IMR-90 (cell line): Measurements from ENCODE around the gene ARSA. TPM values are rescaled to one million over a fixed set of nuclear protein-coding genes. Genes with fewer than 3 reads are reported as not detected.

Experiments used
- ATAC-seq: fragments of 200-7000 bp; cut with Tn5 transposase; 2 replicates; pipeline ENCODE4 v1.9.1; 2020; ENCODE audit warnings: low read depth, mild to moderate bottlenecking, moderate library complexity
- Bru-seq: library from RNA; stranded (reverse); fragments of 400-500 nt; gene quantifications from one replicate; lab custom pipeline; 2021; lab: Mats Ljungman, UMichigan
- BruChase-seq, 2 experiments: library from RNA; stranded (reverse); fragments of 400-500 nt; gene quantifications; one replicate each; lab custom pipeline; 2021; lab: Mats Ljungman, UMichigan
- BruUV-seq: library from RNA; stranded (reverse); fragments of 400-500 nt; replicated peaks from 2 replicates; lab custom pipeline; 2021; lab: Mats Ljungman, UMichigan
- CTCF ChIA-PET: fragments of 300-600 bp; formaldehyde crosslinking; extraction: SDS; loops from one replicate; lab custom pipeline; 2021; ENCODE audit warnings: antibody characterized with exemption; lab: Yijun Ruan, JAX
- POLR2A ChIA-PET: fragments of 300-600 bp; sonication (Branson Sonifier 250); formaldehyde crosslinking; loops from one replicate; lab custom pipeline; 2022; ENCODE audit warnings: antibody characterized with exemption; ENCODE audit not compliant: unreplicated experiment; lab: Charles Lee
- DNase-seq: peaks from one replicate; pipeline ENCODE4 v3.0.0; 2013
- H2AFZ ChIP-seq: replicated peaks from 2 replicates; pipeline ENCODE3; 2013; ENCODE audit warnings: low read length, mild to moderate bottlenecking; ENCODE audit not compliant: poor library complexity
- H2AK5ac ChIP-seq: 2 replicates; pipeline ENCODE4 v1.6.1; 2013; ENCODE audit warnings: low read depth, low read length, inconsistent platforms
- H2AK9ac ChIP-seq: replicated peaks from 2 replicates; pipeline ENCODE3; 2013; ENCODE audit warnings: mild to moderate bottlenecking, low read depth, low read length, moderate library complexity; ENCODE audit not compliant: poor library complexity
- H2BK120ac ChIP-seq: 2 replicates; pipeline ENCODE4 v1.6.1; 2013; ENCODE audit warnings: low read depth, low read length, inconsistent platforms
- H2BK15ac ChIP-seq: 3 replicates; pipeline ENCODE4 v1.6.1; 2013; ENCODE audit warnings: low read depth, low read length, inconsistent platforms
- H2BK20ac ChIP-seq: 2 replicates; pipeline ENCODE4 v1.6.1; 2013; ENCODE audit warnings: low read depth, mild to moderate bottlenecking, inconsistent platforms, low read length, moderate library complexity
- H2BK5ac ChIP-seq: 2 replicates; pipeline ENCODE4 v1.6.1; 2013; ENCODE audit warnings: mild to moderate bottlenecking, low read depth, low read length, inconsistent platforms; ENCODE audit not compliant: poor library complexity, severe bottlenecking
- H3K14ac ChIP-seq: replicated peaks from 2 replicates; pipeline ENCODE4 v1.6.1; 2013; ENCODE audit warnings: low read depth, low read length, inconsistent platforms
- H3K18ac ChIP-seq: 2 replicates; pipeline ENCODE4 v1.6.1; 2013; ENCODE audit warnings: low read depth, low read length, control low read depth
- H3K23ac ChIP-seq: 2 replicates; pipeline ENCODE4 v1.6.1; 2013; ENCODE audit warnings: low read depth, low read length, inconsistent platforms
- H3K27ac ChIP-seq: 2 replicates; pipeline ENCODE4 v1.5.1; 2013; ENCODE audit warnings: mild to moderate bottlenecking, control low read depth, low read length; ENCODE audit not compliant: insufficient read depth
- H3K27me3 ChIP-seq: 2 replicates; pipeline ENCODE4 v1.6.1; 2013; ENCODE audit warnings: low read length; ENCODE audit not compliant: control insufficient read depth, insufficient read depth
- H3K36me3 ChIP-seq: 2 replicates; pipeline ENCODE4 v1.6.1; 2013; ENCODE audit warnings: low read length, mixed read lengths; ENCODE audit not compliant: control insufficient read depth, insufficient read depth
- H3K4ac ChIP-seq: 2 replicates; pipeline ENCODE4 v1.6.1; 2013; ENCODE audit warnings: low read depth, low read length, inconsistent platforms
- H3K4me1 ChIP-seq: 2 replicates; pipeline ENCODE4 v1.6.1; 2013; ENCODE audit warnings: low read length, mixed read lengths; ENCODE audit not compliant: control insufficient read depth, insufficient read depth
- H3K4me2 ChIP-seq: 2 replicates; pipeline ENCODE4 v1.6.1; 2013; ENCODE audit warnings: low read depth, mild to moderate bottlenecking, control low read depth, low read length, moderate library complexity
- H3K4me3 ChIP-seq: 2 replicates; pipeline ENCODE4 v1.5.1; 2013; ENCODE audit warnings: low read depth, mild to moderate bottlenecking, control low read depth, low read length, moderate library complexity; ENCODE audit not compliant: insufficient read depth
- H3K56ac ChIP-seq: 2 replicates; pipeline ENCODE4 v1.6.1; 2013; ENCODE audit warnings: low read length, inconsistent platforms; ENCODE audit not compliant: insufficient read depth; ENCODE audit errors: extremely low read depth
- H3K79me1 ChIP-seq, 2 experiments: 2 replicates each; pipeline ENCODE4 v1.6.1; 2013; ENCODE audit warnings: low read length in 2 of 2, inconsistent platforms in 1 of 2, low read depth in 1 of 2
- H3K9ac ChIP-seq: 2 replicates; pipeline ENCODE4 v1.6.1; 2013; ENCODE audit warnings: low read depth, low read length, control low read depth
- H3K9me1 ChIP-seq: 2 replicates; pipeline ENCODE4 v1.6.1; 2013; ENCODE audit warnings: low read length, inconsistent platforms; ENCODE audit not compliant: insufficient read depth
- H3K9me3 ChIP-seq: 2 replicates; pipeline ENCODE4 v1.6.1; 2013; ENCODE audit warnings: low read length; ENCODE audit not compliant: control insufficient read depth, insufficient read depth
- H4K20me1 ChIP-seq: 2 replicates; pipeline ENCODE4 v1.6.1; 2013; ENCODE audit warnings: low read length, inconsistent platforms; ENCODE audit not compliant: insufficient read depth
- H4K5ac ChIP-seq: 2 replicates; pipeline ENCODE4 v1.6.1; 2013; ENCODE audit warnings: mild to moderate bottlenecking, low read depth, low read length, control low read depth
- H4K8ac ChIP-seq, 2 experiments: 2 replicates each; pipeline ENCODE4 v1.6.1; 2013; ENCODE audit warnings: low read depth in 2 of 2, low read length in 2 of 2, control low read depth in 1 of 2, inconsistent platforms in 1 of 2
- H4K91ac ChIP-seq: 2 replicates; pipeline ENCODE4 v1.6.1; 2013; ENCODE audit warnings: low read depth, low read length, inconsistent platforms; ENCODE audit not compliant: insufficient read depth
- BHLHE40 ChIP-seq: fragments of 150-350 bp; IDR thresholded peaks from 2 replicates; pipeline ENCODE4 v1.6.1; 2016; ENCODE audit warnings: mild to moderate bottlenecking, low read depth, low read length
- FOS ChIP-seq: fragments of 150-350 bp; IDR thresholded peaks from 2 replicates; pipeline ENCODE4 v1.6.1; 2016; ENCODE audit warnings: low read depth, low read length
- MAFK ChIP-seq: IDR thresholded peaks from 2 replicates; pipeline ENCODE4 v1.6.1; 2012; ENCODE audit warnings: low read depth, low read length, improper control_type of control experiment
- MAZ ChIP-seq: IDR thresholded peaks from 2 replicates; pipeline ENCODE4 v1.6.1; 2012; ENCODE audit warnings: low read depth, mild to moderate bottlenecking, low read length, improper control_type of control experiment, moderate library complexity, borderline replicate concordance
- MXI1 ChIP-seq: IDR thresholded peaks from 2 replicates; pipeline ENCODE4 v1.6.1; 2012; ENCODE audit warnings: low read depth, mild to moderate bottlenecking, low read length, moderate library complexity, borderline replicate concordance
- NFE2L2 ChIP-seq: fragments of 150-350 bp; IDR thresholded peaks from 2 replicates; pipeline ENCODE4 v1.6.1; 2016; ENCODE audit warnings: low read depth, mild to moderate bottlenecking, low read length
- RAD21 ChIP-seq: IDR thresholded peaks from 2 replicates; pipeline ENCODE4 v1.6.1; 2012; ENCODE audit warnings: low read length, improper control_type of control experiment
- RCOR1 ChIP-seq: IDR thresholded peaks from 2 replicates; pipeline ENCODE4 v1.6.1; 2012; ENCODE audit warnings: mild to moderate bottlenecking, low read length, improper control_type of control experiment; ENCODE audit not compliant: insufficient replicate concordance
- WGBS, 2 experiments: methylation state at CpG; one replicate each; pipeline versions ENCODE4 v1.1.5 to v1.1.7; 2013; ENCODE audit warnings: missing lambda C conversion rate in 2 of 2; ENCODE audit not compliant: insufficient read length in 1 of 2; ENCODE audit errors: extremely low coverage in 2 of 2; 5-methylcytosine and 5-hydroxymethylcytosine counted together
- dilution Hi-C: fragments of 300-500 bp; cut with HindIII; formaldehyde crosslinking; loops from one replicate; pipeline ENCODE4 v1.14.3; 2018; ENCODE audit warnings: low sequenced_read_pairs; ENCODE audit not compliant: unreplicated experiment
- in situ Hi-C: fragments of 300-500 bp; cut with MboI; formaldehyde crosslinking; loops from 3 replicates; pipeline ENCODE4 v1.14.3; 2019; ENCODE audit warnings: low sequenced_read_pairs, inconsistent platforms, mixed read lengths
- intact Hi-C: fragments of 100-400 bp; cut with micrococcal nuclease; formaldehyde crosslinking; loops from 2 replicates; pipeline ENCODE4 v1.10.0; 2022
- long read RNA-seq: library from polyadenylated mRNA; unstranded; transcript quantifications from one replicate; pipeline ENCODE4 v2.0.0, GENCODE V29; 2021; ENCODE audit not compliant: unreplicated experiment
- polyA plus RNA-seq, 3 experiments: library from polyadenylated mRNA; depleted of rRNA; stranded (reverse); fragments of >200 nt; gene quantifications; 2 replicates each; pipeline ENCODE4 v1.2.3, GENCODE V29; 2012; ENCODE audit warnings: low replicate concordance in 1 of 3
- total RNA-seq: library from RNA; depleted of rRNA; stranded (reverse); fragments of >200 nt; gene quantifications from 2 replicates; pipeline ENCODE4 v1.2.3, GENCODE V29; 2012; rRNA removed
- TF ChIP-seq, protein P1 (sequence below): fragments of 150-350 bp; IDR thresholded peaks from 2 replicates; pipeline ENCODE4 v1.6.1; 2016; ENCODE audit warnings: low read depth, mild to moderate bottlenecking, low read length, moderate library complexity, borderline replicate concordance
- TF ChIP-seq, protein P2 (sequence below): fragments of 150-350 bp; IDR thresholded peaks from 2 replicates; pipeline ENCODE4 v1.6.1; 2017; ENCODE audit warnings: mild to moderate bottlenecking, antibody characterized with exemption, low read length, low read depth

Gene ARSA
- total RNA-seq (3.1 and 3.4 TPM in 2 replicates), polyA plus RNA-seq (2012; rRNA removed) (24.2 and 30.0 TPM in 2 replicates), Bru-seq, nascent RNA (percentile 57 among the genes with signal in this experiment), BruChase-seq, experiment 1, labeled RNA remaining after a 6-hour chase (percentile 72 among the genes with signal in this experiment), BruChase-seq, experiment 2, labeled RNA remaining after a 2-hour chase (percentile 61 among the genes with signal in this experiment)
- 18.3 and 26.7 TPM in 2 replicates for polyA plus RNA-seq (2012; cell fraction: cytosol; rRNA removed)
- polyA plus RNA-seq (2012; cell fraction: nucleus; rRNA removed; ENCODE audit: low replicate concordance), result 71.9 and 207 TPM in 2 replicates
- long read RNA-seq, transcript ARSA-201 (8 exons, 2,050 nt), result major isoform, 28 of 54 reads
- long read RNA-seq, partial matches to known transcripts, result 11 of 54 reads
- long read RNA-seq, other reads (novel, unspliced or antisense), result 12 of 54 reads

DNA sequence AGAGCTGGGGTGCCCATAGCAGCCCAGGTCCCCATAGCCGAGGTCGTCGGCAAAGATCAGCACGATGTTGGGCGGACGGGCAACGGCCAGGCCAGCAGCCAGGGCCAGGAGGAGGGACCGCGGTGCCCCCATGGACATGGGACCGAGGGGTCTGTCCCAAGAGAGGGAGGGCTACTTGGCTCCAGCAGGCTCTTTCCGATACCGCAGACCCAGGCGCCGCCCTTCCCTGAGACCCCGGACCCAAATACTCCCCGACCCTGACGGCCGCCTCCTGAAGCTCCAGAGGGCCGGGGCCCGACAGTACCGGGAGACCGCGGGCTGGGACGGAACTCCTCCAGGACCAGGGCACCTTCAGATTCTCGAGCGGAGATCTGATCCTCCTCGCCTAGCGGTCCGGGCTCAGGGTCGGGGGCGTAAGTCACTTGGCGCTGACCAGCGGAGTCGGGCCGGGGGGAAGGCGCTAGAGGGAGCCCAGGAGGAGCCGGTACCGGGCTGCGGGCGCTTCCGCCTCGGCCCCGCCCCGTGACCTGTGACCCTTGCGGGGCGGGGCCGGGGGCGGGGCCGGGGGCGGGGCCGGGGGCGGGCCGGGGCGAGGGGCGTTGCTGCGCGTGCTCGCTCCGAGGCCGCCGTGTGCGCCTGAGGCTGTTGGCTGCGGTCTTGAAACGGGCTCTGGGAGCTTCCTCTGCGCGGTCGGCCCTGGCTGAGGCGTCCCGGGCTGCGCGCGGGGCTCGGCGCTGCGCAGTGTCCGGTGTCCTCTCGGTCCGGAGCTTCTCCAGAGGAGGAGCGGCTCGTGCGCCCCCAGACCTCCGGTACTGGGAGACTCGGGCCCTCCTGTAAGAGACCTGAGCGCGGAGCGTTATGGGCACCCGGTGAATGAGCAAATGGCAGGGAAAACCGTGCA, at the start of gene ARSA:
Gene ARSA, minus strand, starts transcription at position 511 of the 901 bp plus-strand sequence. Its CDS starts 373 bp downstream, at position 138.
- H2BK5ac ChIP-seq, result peak within 1 kb of the TSS; percentile 51
- no peak within 1 kb of the TSS for H2BK20ac ChIP-seq
- peaks cover 6 to 24% of the 10 kb centered on the region in 2 experiments; a peak in 2 of 4 replicates for H3K79me1 ChIP-seq
- H3K36me3 ChIP-seq, result peaks cover 2% of the 10 kb centered on the region; the same call in 1 of the 2 replicates
- peak within 1 kb of the TSS; percentile 92 for H3K23ac ChIP-seq
- H2AK5ac ChIP-seq, result peak within 1 kb of the TSS; percentile 98
- peaks cover 9% of the 10 kb centered on the region; the same call in 1 of the 2 replicates for H3K4me1 ChIP-seq
- H3K27me3 ChIP-seq, result peaks cover under 1% of the 10 kb centered on the region
- CTCF ChIA-PET, result interaction anchor here (0.5 to 0.6 kb wide), 2 partner anchors 39 to 202 kb away, joined by 3 to 4 read pairs; no protein-coding TSS in a partner anchor
- intact Hi-C loops (loop anchor here (2.0 kb wide), 1 partner anchor 45 kb away; the partner anchor contains the start of gene CHKB), dilution Hi-C loops (no loop called here), in situ Hi-C loops (no loop called here)
- DNase-seq (peak; percentile 81), ATAC-seq (peak; percentile 97)
- peak within 1 kb of the TSS; percentile 73 for H4K91ac ChIP-seq
- H3K14ac ChIP-seq, result peak within 1 kb of the TSS; percentile 93
- H3K9me3 ChIP-seq, result no peaks in the 10 kb centered on the region
- peak within 1 kb of the TSS; percentile 65; the same call in 1 of the 3 replicates for H2BK15ac ChIP-seq
- H2BK120ac ChIP-seq, result no peak within 1 kb of the TSS
- H3K18ac ChIP-seq, result 0 out of 2 replicates have a peak within 1 kb of the TSS, but pooled peaks have one; percentile 5
- H2AFZ ChIP-seq, result peak within 1 kb of the TSS; percentile 100
- POLR2A ChIA-PET, result no interaction called here
- H3K9ac ChIP-seq, result peak within 1 kb of the TSS; percentile 88
- H4K20me1 ChIP-seq, result 0 out of 2 replicates have a peak, but pooled peaks cover 4% of the 10 kb centered on the region
- 8% methylated on average over 43 of the region's 88 CpGs; no CpG with 5 or more reads in 1 of the 2 experiments for WGBS, 2 experiments
- H3K4ac ChIP-seq, result peak within 1 kb of the TSS; percentile 87
- peak within 1 kb of the TSS; percentile 75 for H3K27ac ChIP-seq
- H4K8ac ChIP-seq, result peak within 1 kb of the TSS; percentile 59 to 89; a peak in 3 of 4 replicates
- H3K4me2 ChIP-seq, result peak within 1 kb of the TSS; percentile 95
- H4K5ac ChIP-seq, result peak within 1 kb of the TSS; percentile 4
- H3K56ac ChIP-seq, result peak within 1 kb of the TSS; percentile 51
- H3K9me1 ChIP-seq, result peaks cover 9% of the 10 kb centered on the region
- H3K4me3 ChIP-seq, result peak within 1 kb of the TSS; percentile 93
- TSS peak; percentile 80 for BruUV-seq
- H2AK9ac ChIP-seq, result peak within 1 kb of the TSS; percentile 92
- TF ChIP-seq BHLHE40, result peak; percentile 27; the same call in 1 of the 2 replicates
- no peak for TF ChIP-seq MAFK
- no peak for TF ChIP-seq FOS
- peak; percentile 42 for TF ChIP-seq RAD21
- TF ChIP-seq, protein P1, sequence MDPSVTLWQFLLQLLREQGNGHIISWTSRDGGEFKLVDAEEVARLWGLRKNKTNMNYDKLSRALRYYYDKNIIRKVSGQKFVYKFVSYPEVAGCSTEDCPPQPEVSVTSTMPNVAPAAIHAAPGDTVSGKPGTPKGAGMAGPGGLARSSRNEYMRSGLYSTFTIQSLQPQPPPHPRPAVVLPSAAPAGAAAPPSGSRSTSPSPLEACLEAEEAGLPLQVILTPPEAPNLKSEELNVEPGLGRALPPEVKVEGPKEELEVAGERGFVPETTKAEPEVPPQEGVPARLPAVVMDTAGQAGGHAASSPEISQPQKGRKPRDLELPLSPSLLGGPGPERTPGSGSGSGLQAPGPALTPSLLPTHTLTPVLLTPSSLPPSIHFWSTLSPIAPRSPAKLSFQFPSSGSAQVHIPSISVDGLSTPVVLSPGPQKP, result no peak
- TF ChIP-seq MAZ, result peak; percentile 40; the same call in 1 of the 2 replicates
- TF ChIP-seq, protein P2, sequence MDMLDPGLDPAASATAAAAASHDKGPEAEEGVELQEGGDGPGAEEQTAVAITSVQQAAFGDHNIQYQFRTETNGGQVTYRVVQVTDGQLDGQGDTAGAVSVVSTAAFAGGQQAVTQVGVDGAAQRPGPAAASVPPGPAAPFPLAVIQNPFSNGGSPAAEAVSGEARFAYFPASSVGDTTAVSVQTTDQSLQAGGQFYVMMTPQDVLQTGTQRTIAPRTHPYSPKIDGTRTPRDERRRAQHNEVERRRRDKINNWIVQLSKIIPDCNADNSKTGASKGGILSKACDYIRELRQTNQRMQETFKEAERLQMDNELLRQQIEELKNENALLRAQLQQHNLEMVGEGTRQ, result 0 out of 2 replicates have a peak, but pooled peaks have one; percentile 23
- TF ChIP-seq RCOR1, result no peak
- TF ChIP-seq MXI1, result peak; percentile 66; the same call in 1 of the 2 replicates
- TF ChIP-seq NFE2L2, result no peak
